SK-N-MC (cell line): ENCODE measurements around the gene RHEX.

ENCODE experiments used
- EZH2 ChIP-seq: fragments of 200-600 bp; sonication (generic); IDR thresholded peaks from one replicate; pipeline ENCODE4 v1.6.1; 2017; ENCODE audit warnings: antibody characterized with exemption
- FOXP2 ChIP-seq: optimal IDR thresholded peaks from 2 replicates; pipeline ENCODE3; 2011; ENCODE audit warnings: mild to moderate bottlenecking, moderate library complexity; ENCODE audit not compliant: insufficient read depth; ENCODE audit errors: extremely low read length, control extremely low read depth
- POLR2AphosphoS5 ChIP-seq: IDR thresholded peaks from 2 replicates; pipeline ENCODE4 v1.6.1; 2012; ENCODE audit warnings: mild to moderate bottlenecking, low read depth, low read length, borderline replicate concordance

DNA sequence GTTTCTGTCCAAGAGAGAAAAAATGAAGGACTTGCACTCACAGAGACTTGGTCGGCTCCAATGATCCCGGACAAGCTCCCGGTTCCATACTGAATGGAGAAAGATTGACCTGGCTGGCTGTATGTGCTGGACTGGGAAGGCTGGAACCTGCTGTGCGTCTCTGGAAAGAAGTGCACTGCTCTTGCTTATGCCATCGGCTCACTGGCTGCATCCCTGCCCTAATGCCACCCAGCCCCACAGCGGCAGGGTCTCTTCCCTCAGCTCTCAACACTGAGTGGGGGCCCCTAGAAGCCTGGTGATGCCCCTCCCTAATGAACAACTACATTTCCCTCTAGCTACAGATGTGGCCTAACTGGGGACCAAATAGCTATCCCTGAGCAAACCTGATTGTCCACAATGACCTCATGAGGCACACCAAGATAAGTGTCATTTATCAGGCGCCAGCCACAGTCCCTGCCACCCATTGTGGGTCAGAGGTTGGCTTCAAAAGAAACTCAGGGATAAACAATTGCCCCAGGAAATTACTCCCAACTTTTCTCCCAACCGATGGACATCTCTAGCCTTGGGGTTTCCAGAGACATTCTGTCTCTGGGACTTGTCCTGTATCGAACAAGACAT lies 31.9 kb upstream of the RHEX start:
- TF ChIP-seq POLR2AphosphoS5 (no peak), EZH2 (no peak), FOXP2 (no peak)
